Effector CD8-positive, alpha-beta T cell (primary cell): ENCODE results near the gene PAWR.
"Not testable (repeated sequence)": the region's sequence is repeated elsewhere in the genome, so short reads cannot be mapped to it uniquely, and the experiment has no call there.

Experiments
- DNase-seq: peaks from one replicate; lab custom pipeline; 2025; lab: John Stamatoyannopoulos, UW

PAWR gene

GRCh38 chr12:79591988-79592387 is 98.8 kb downstream of the PAWR start:
- DNase-seq = no peak

GRCh38 chr12:79590751-79591150 is 100.0 kb downstream of the PAWR start:
- no peak for DNase-seq

- DNase-seq = no peak
These were observed 103.4 kb downstream of the PAWR start for GRCh38 chr12:79587368-79587767.

GRCh38 chr12:79585147-79585546 is 105.6 kb downstream of the PAWR start:
- no peak for DNase-seq

- DNase-seq = no peak
These were observed 116.9 kb downstream of the PAWR start for GRCh38 chr12:79573820-79574219.

- DNase-seq = no peak
These were observed 121.1 kb downstream of the PAWR start for GRCh38 chr12:79569679-79570078.

GRCh38 chr12:79567175-79567563 is 123.6 kb downstream of the PAWR start:
- no peak for DNase-seq

GRCh38 chr12:79566452-79567174 is 124.2 kb downstream of the PAWR start:
- no peak for DNase-seq

GRCh38 chr12:79564727-79565350 is 125.9 kb downstream of the PAWR start:
- DNase-seq = not testable (repeated sequence)

GRCh38 chr12:79563021-79563740 is 127.6 kb downstream of the PAWR start:
- no peak for DNase-seq

GRCh38 chr12:79561401-79562132 is 129.2 kb downstream of the PAWR start:
- DNase-seq = no peak

- DNase-seq = no peak
These were observed 130.4 kb downstream of the PAWR start for GRCh38 chr12:79560225-79560889.

GRCh38 chr12:79559591-79559990 is 131.2 kb downstream of the PAWR start:
- no peak for DNase-seq

- no peak for DNase-seq
These were observed 131.8 kb downstream of the PAWR start for GRCh38 chr12:79558924-79559469.

GRCh38 chr12:79557690-79558315 is 133.0 kb downstream of the PAWR start:
- no peak for DNase-seq

- DNase-seq = no peak
These were observed 135.5 kb downstream of the PAWR start for GRCh38 chr12:79555028-79555925.

- no peak for DNase-seq
These were observed 136.7 kb downstream of the PAWR start for GRCh38 chr12:79553863-79554574.

- DNase-seq = no peak
These were observed 138.6 kb downstream of the PAWR start for GRCh38 chr12:79552192-79552591.

GRCh38 chr12:79549531-79550271 is 141.1 kb downstream of the PAWR start:
- DNase-seq = no peak
